NCI-H524 (cell line): ENCODE data around the gene ABCC5.
"Not testable (repeated sequence)": the region's sequence is repeated elsewhere in the genome, so short reads cannot be mapped to it uniquely, and the experiment has no call there.

Source experiments
- DNase-seq, 2 experiments: peaks; one replicate each; lab custom pipeline; 2025; lab: John Stamatoyannopoulos, UW

Gene ABCC5

DNA sequence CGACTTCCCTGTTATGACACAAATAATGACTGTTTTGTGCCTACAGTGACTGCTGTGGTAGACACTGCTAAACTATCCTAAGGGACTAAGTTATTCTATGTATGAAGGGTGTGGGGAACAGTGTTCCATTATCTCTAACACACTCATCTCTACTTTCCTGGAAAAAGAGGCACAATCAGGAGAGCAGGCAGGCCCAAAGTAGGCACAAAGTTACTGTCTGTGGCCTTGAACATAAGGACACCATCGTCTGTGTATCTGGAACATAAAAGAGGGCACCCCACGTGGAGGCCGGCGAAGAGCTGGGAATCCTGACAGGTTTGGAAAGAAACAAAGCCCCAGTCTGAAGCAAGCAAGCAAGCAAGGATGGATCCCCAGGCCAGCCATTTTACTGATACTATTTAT, 1.5 kb downstream of the ABCC5 start:
- no peak for DNase-seq

GRCh38 chr3:184015381-184016019, 2.2 kb downstream of the ABCC5 start:
- peak; percentile 93 to 99 for DNase-seq

DNA sequence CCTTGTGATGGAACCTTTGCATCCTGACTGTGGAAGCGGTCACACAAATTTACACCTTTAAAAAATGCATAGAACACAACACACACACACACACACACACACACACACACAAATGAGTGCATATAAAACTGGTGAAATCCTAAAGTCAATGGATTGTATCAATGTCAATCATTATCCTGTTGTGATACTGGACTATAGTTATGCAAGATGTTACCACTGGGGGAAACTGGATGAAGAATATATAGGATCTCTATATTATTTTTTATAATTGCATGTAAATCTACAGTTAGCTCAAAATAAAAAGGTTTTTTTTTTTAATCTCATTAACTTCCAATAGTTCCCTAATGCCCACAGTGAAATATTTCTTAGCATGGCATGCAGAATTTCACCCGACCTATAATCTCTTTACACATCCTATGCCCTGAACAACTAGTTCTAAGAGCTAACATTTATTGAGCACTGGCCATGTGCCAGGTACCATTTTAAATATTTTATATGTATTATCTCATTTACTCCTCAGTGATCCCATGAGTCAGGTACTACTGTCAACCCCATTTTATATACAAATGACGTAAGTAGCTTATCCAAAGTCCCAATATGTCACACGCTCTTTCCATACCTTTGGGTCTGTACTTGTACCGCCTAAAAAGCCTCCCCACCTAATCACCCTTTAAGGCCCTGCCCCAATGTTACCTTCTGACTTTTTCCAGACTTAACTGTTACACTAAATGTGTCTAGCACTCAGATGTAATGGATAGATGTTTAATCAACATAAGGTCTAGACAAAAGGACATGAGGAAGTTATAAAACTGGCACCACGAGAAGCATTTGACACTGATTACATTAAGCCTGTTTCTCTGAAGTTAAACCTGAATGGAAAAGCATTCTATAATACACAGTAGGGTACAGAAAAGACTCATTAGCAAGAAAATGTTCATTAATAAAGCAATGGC, 5.5 kb downstream of the ABCC5 start:
- DNase-seq, result no peak

DNA sequence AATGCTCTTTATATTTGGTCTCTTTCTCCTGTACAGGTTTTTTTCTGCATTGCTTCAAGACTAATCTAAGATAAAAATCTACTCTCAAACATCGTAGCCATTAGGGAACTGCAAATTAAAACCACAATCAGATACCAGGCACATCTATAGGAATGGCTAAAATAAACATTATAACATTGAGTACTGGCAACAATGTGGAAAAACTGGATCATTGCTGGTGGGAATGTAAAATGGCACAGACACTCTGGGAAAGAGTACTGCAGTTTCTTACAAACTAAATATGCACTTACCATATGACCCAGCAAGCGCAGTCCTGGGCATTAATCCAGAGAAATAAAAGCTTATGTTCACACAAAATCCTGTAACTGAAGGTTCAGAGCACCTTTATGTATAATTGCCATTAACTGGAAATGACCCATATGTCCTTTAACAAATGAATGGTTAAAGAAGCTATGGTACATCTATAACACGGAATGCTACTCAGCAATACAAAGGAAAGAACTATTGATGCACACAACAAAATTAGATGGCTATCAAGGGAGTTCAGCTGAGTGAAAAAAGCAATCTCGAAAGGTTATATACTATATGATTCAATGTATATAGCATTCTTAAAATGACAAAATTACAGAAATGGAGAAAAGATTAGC, 6.3 kb downstream of the ABCC5 start:
- no peak for DNase-seq

DNA sequence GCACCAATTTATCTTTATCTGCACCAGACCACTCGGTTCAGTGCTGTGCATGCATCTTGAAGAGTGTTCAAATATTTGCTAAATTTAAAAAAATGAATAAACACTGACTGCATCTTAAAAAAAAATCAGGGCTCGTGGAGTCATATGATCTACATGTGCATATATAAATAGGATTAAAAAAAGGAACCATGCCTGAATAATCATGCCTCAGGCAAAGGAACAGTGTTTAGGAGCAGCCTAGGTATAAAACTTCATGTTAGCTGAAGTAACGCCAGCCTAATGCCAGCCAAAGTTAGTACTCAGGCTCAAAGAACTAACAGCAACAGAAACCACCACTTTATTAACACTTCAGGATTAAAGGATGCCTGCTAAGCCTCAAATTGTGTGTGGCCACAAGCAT, 9.5 kb downstream of the ABCC5 start:
- DNase-seq, result no peak

- DNase-seq, result not testable (repeated sequence)
These were observed 10.4 kb downstream of the ABCC5 start for GRCh38 chr3:184007143-184007813.

DNA sequence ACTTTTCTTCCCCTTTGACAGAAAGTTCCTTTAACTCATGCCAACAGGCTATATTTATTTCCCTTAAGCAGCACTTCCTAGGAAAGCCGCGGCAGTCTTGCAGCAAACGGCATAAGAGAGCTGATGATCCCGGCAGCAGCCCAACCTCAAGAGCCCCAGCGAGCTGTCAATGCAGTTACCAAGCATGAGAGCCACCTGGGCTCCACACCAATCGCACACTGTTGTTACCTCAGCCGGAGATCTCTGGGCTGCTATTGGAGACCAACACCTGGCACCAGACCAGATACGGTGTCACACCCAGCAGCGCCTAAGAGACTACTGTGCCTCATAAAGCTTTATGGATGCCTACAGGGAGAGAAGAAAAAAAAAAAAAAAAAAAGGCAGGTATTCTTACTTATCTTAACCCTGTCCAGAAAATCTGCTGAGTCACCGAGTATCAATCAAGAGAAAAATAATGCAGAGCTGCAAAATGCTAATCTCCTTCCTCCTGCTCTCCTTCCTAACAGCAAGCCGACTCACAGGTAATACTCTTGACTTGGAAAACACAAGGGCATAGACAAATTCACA, 11.7 kb downstream of the ABCC5 start:
- peak; percentile 94 to 96 for DNase-seq

GRCh38 chr3:184004476-184004875, 13.2 kb downstream of the ABCC5 start:
- DNase-seq, result no peak

- DNase-seq, result no peak
These were observed 14.3 kb downstream of the ABCC5 start for GRCh38 chr3:184003187-184003967.

DNA sequence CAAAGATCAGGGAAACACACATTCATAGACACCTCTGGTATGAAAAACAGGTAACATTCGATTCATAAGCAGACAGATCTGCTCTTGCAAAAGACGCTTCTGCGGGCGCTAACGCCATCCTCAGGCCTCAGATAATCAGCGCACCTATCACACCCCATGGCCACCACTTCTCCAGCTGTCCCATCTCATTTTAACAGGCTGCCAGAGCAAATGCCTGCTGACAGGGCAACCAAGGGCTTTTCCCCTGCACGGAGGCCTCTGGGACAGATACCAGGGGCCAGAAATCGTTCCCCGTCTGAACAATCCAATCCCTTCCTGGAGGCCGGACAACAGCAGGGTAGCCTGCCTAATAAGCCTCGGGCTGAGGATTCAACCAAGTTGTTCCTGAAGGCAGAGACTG, 15.2 kb downstream of the ABCC5 start:
- no peak for DNase-seq

DNA sequence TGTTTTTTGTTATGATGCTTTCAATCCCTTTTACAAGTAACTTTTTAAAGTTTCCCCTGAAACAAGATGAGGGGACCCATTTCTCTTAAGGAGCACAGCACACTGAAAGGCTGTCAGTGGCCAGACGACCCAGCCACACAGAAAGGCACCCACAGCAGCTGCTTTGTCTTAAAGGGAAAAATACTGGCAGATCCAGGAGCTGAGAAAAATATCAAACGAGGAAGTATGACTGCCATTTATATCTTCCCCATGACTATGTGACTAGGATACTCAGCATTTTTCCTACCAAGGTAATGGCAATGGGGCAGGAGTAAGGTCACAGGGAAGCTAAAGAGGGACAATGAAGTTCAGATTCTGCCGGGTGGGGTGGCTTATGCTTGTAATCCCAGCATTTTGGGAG, 15.9 kb downstream of the ABCC5 start:
- DNase-seq, result no peak

DNA sequence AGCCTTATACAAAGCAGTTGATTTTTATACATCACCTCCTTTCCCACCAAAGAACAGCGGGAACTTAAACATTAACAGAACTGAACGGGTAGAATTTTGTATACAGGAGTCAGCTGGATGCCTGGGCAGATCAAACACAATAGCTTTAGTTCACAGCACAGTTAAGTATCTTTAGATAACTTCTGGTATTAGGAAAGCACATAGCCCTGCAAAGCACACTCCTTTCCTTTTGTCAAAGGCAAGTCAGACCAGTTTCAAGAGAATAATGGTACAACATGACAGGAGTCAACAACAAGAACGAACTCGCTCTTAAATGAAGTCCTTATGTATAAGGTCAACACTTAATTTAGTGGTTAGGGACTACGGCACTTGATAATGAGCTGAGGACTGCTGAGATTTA, 26.3 kb downstream of the ABCC5 start:
- DNase-seq, result no peak

DNA sequence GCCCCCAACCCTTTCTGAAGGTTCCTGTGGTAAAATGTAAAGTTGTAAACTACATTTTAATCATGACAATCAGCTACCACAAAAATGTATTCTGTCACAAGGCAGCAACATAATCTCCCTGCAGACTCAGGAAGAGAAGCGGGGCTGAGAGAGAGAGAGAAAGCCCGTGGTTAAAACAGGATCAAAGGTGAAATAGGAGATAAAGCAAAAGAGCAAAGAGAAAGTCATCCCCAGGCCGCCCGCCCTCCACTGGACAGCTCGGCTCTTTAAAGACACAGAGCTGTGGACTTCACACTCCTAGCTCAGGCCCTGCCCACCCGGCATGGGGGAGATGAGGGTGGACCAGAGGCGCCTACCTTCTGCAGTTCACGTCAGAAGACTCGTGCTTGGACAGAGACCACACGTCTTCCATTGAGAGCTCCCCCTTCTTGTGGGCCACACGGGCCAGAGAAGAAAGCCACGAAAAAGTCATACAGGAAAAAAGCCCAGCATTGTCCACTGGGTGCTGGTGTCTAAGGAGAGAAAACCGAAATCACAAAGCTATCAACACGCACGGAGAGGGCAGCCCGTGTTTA, 29.4 kb downstream of the ABCC5 start:
- no peak for DNase-seq

DNA sequence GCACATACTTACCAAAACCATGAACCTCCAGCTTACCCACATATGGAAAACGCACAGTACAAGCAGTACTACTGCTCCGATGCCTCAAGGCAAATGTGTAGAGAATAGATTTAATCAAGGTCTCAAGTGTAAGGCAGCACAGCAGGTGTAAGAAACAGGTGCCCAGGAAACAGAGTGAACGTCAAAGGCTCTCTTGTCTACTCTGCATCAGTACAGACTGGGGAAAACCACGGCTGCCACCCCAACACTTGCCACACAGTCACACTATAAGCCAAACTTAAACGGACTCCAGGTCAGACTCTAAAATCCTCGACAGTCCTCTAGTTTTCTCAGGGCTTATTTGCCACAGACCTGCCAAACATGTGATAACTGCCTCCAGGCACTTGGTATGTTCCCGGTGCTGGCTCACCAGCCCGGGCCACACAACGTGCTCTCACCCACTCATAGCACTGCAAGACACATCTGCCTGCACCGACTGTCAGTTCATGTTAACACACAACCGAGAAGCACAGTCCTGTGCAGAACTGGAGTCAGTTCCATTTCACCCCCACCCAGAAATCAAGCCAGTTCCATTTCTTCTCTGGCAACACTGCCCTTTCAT, 30.6 kb downstream of the ABCC5 start:
- no peak for DNase-seq

DNA sequence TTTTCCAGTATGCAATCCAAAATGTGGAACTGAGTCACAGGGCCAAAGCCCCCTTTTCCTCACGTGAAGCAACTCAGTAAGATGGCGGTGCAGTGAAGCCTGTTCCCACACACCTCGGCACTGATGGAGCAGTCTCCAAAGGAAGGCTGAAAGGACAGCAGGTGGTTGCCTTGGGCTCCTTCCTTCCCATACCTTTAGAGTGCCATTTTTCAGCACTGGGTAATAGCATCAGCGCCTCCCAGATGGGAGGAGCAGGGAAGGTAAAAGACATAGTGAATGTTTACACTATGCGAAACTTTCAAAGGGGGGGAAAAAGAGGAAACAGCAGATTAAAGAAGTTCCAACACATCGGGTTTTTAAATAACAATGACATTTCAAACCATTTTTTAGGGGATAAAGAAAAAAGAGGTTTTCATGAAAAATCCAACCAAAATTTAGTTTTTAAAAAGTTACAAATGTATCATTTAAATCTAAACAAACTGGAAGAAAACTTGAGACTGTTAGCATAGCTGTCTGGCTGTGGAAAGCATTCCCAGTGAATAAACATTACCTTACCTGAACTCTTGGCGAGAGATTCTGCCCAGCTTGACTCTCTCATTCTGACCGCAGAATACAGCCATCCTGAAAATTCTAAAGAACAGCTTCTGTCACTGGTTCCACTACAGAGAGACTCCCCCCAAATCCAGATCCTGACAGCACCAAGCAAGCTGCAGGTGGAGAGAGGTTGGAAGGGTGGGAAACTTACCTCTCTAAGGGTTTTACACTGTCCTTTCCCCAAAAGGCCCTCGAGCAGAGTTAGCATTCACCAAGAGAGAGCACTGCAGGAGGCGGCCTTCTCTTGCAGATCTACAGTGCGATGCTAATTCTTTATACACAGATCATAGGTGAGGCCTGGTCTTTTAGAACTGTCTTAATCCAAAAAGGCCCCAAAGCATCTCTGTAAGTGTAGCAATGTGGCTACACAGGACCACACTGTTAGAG, 32.6 kb downstream of the ABCC5 start:
- DNase-seq, result no peak

- no peak for DNase-seq
These were observed 33.5 kb downstream of the ABCC5 start for GRCh38 chr3:183984127-183984740.

- DNase-seq, result no peak
These were observed 35.6 kb downstream of the ABCC5 start for GRCh38 chr3:183981990-183982644.

DNA sequence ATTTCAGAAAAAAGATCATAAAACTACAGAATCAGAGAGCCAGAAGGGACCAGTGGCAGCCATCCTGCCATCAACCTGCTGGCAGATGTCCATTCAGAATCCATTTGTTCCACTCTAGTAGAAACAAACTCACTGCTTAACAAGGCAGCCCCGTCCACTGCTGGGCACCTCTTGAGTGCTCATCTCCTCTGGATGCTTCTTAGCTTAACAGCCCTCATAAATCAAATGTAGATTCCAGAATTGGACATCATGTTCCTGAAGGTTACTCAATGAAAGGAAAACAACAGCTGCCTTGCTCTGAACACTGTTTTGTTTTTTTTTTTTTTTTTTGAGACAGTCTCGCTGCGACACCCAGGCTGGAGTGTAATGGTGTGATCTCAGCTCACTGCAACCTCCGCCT, 37.3 kb downstream of the ABCC5 start:
- peak; percentile 24 to 65 for DNase-seq
